Measurements from ENCODE around the gene GDPD2.

- no peak for TF ChIP-seq CTCF (IDR thresholded peaks at IDR 0.05; ENCODE audit: extremely low read depth in 1 of 2, insufficient read depth in 1 of 2, low read depth in 1 of 2, low read length in 2 of 2)
- TF ChIP-seq POLR2A (IDR thresholded peaks at IDR 0.05; ENCODE audit: low read depth, low read length), result no peak
- TF ChIP-seq EZH2 (IDR thresholded peaks at IDR 0.05; ENCODE audit: borderline replicate concordance, low read depth, low read length, severe bottlenecking), result no peak
- TF ChIP-seq JUN (IDR thresholded peaks at IDR 0.05; ENCODE audit: borderline replicate concordance, insufficient read depth, insufficient read length, low read depth), result no peak
- TF ChIP-seq POLR2AphosphoS5 (IDR thresholded peaks at IDR 0.05; ENCODE audit: insufficient read depth, low read depth, low read length), result no peak
These were observed 54.6 kb downstream of the GDPD2 start for GRCh38 chrX:70477734-70478075.
